Glomerular visceral epithelial cell (primary cell): Measurements from ENCODE around the gene SNHG17.

Experiments used
- DNase-seq: peaks from one replicate; pipeline ENCODE4 v3.0.0-alpha.2; 2016; ENCODE audit errors: extremely low spot score

Gene SNHG17

GRCh38 chr20:38373231-38373867, 61.8 kb downstream of the SNHG17 start:
- DNase-seq, result no peak

DNA sequence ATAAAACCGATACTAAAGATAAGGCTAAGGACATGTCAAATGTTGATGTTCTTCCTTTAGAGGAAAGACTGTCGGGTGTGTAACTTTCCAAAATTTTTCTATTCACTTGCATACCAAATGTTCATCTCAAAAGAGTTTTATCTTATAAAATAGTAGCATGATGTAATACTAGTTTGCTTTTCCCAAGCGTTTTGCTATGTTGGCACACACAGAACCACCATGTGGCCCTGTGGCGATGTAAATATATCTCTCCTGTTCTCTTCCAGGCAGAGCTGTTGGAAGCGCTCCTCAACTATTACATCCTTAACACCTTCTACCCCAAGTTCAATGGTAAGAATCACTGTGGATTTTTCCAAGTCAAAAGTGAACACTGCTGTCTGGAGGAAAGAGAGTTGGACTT, 62.3 kb downstream of the SNHG17 start:
- no peak for DNase-seq
